H1 (cell line): ENCODE data around the gene TMEM138. TPM values are rescaled to one million over a fixed set of nuclear protein-coding genes. Genes with fewer than 3 reads are reported as not detected.

Experiments used
- CEBPB ChIP-seq: IDR thresholded peaks from 2 replicates; pipeline ENCODE4 v1.6.1; 2012; ENCODE audit warnings: low read depth, low read length
- CHD1 ChIP-seq: IDR thresholded peaks from 2 replicates; pipeline ENCODE4 v1.6.1; 2012; ENCODE audit warnings: low read depth, low read length, improper control_type of control experiment
- CTBP2 ChIP-seq: IDR thresholded peaks from 2 replicates; pipeline ENCODE4 v1.7.0; 2011; ENCODE audit warnings: borderline replicate concordance, mild to moderate bottlenecking, moderate library complexity, mixed read lengths, low read length; ENCODE audit not compliant: insufficient read depth, insufficient read length
- EP300 ChIP-seq, 2 experiments: IDR thresholded peaks; 1 replicate in 1 of 2; 2 replicates in 1 of 2; pipeline ENCODE4 v1.6.1; 2011 to 2012; ENCODE audit warnings: low read depth in 2 of 2, low read length in 2 of 2, mild to moderate bottlenecking in 2 of 2, borderline replicate concordance in 1 of 2, inconsistent platforms in 1 of 2, moderate library complexity in 1 of 2
- GTF2F1 ChIP-seq: IDR thresholded peaks from 2 replicates; pipeline ENCODE4 v1.6.1; 2012; ENCODE audit warnings: low read depth, low read length, improper control_type of control experiment, borderline replicate concordance
- JUND ChIP-seq: IDR thresholded peaks from 2 replicates; pipeline ENCODE4 v1.6.1; 2011; ENCODE audit warnings: mild to moderate bottlenecking, improper control_type of control experiment, low read length
- KDM4A ChIP-seq: IDR thresholded peaks from one replicate; pipeline ENCODE4 v1.7.1; 2012; ENCODE audit warnings: low read depth, mild to moderate bottlenecking, moderate library complexity, low read length, inconsistent platforms; ENCODE audit not compliant: severe bottlenecking
- MAFK ChIP-seq: IDR thresholded peaks from 2 replicates; pipeline ENCODE4 v1.6.1; 2012; ENCODE audit warnings: low read depth, mild to moderate bottlenecking, improper control_type of control experiment, low read length
- SP2 ChIP-seq: IDR thresholded peaks from 2 replicates; pipeline ENCODE4 v1.6.1; 2012; ENCODE audit warnings: mild to moderate bottlenecking, low read length, inconsistent platforms
- TAF7 ChIP-seq: optimal IDR thresholded peaks from 2 replicates; pipeline ENCODE3; 2011; ENCODE audit warnings: low read depth, mild to moderate bottlenecking, inconsistent platforms, low read length, moderate library complexity, borderline replicate concordance
- ZNF274 ChIP-seq: IDR thresholded peaks from 2 replicates; pipeline ENCODE4 v1.7.0; 2012; ENCODE audit warnings: low read length, borderline replicate concordance; ENCODE audit errors: extremely low read depth
- polyA plus RNA-seq, 7 experiments: library from polyadenylated mRNA; depleted of rRNA in 3 of 7; stranded (reverse) in 5 of 7; unstranded in 2 of 7; fragments of >200 nt in 5 of 7; fragments of 200-250 nt in 2 of 7; gene quantifications; 1 replicate in 5 of 7; 2 replicates in 1 of 7; 4 replicates in 1 of 7; pipeline versions ENCODE4 v1.2.1 to v1.2.3, GENCODE V29; 2011 to 2013; ENCODE audit warnings: missing spikeins in 2 of 7, mixed read lengths in 2 of 7
- total RNA-seq: library from RNA; stranded (reverse); fragmentation: NEBNext Ultra II Directional; extraction: Animal tissue kit (Norgen Biotek cat#: 25700); gene quantifications from 2 replicates; pipeline ENCODE4 v1.2.1, GENCODE V29; 2021
- TF ChIP-seq, protein P1 (sequence below): fragments of 300-600 bp; sonication (generic); IDR thresholded peaks from 2 replicates; pipeline ENCODE4 v1.7.1; 2012; ENCODE audit warnings: low read length, moderate library complexity, mild to moderate bottlenecking, inconsistent platforms; ENCODE audit not compliant: insufficient replicate concordance

The TMEM138 gene
- total and polyA plus RNA-seq, 2 of the 8 experiments (the other 6 are each of a cell fraction or from before 2014, with no cell fraction given) = 32.9 to 59.0 TPM

DNA sequence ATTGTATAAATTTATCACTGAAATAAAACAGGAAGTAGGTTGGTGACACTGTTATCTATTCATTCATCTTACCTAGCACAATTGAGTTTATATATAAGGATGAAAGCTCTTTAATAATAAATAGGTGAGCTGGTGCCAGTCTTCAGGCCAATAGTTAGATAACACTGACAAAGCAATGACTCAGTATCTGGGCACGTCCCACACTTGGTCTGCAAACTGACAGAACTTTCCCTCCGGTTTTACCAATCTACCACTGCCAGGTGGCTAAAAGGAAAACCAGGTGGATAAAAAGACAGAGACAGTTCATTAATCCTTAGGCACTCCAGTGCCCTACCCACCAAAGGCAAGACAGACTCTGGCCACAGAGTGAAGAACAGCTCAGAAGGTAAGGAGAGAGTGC is 46.9 kb upstream of the TMEM138 start (continued):
- TF ChIP-seq, protein P1, sequence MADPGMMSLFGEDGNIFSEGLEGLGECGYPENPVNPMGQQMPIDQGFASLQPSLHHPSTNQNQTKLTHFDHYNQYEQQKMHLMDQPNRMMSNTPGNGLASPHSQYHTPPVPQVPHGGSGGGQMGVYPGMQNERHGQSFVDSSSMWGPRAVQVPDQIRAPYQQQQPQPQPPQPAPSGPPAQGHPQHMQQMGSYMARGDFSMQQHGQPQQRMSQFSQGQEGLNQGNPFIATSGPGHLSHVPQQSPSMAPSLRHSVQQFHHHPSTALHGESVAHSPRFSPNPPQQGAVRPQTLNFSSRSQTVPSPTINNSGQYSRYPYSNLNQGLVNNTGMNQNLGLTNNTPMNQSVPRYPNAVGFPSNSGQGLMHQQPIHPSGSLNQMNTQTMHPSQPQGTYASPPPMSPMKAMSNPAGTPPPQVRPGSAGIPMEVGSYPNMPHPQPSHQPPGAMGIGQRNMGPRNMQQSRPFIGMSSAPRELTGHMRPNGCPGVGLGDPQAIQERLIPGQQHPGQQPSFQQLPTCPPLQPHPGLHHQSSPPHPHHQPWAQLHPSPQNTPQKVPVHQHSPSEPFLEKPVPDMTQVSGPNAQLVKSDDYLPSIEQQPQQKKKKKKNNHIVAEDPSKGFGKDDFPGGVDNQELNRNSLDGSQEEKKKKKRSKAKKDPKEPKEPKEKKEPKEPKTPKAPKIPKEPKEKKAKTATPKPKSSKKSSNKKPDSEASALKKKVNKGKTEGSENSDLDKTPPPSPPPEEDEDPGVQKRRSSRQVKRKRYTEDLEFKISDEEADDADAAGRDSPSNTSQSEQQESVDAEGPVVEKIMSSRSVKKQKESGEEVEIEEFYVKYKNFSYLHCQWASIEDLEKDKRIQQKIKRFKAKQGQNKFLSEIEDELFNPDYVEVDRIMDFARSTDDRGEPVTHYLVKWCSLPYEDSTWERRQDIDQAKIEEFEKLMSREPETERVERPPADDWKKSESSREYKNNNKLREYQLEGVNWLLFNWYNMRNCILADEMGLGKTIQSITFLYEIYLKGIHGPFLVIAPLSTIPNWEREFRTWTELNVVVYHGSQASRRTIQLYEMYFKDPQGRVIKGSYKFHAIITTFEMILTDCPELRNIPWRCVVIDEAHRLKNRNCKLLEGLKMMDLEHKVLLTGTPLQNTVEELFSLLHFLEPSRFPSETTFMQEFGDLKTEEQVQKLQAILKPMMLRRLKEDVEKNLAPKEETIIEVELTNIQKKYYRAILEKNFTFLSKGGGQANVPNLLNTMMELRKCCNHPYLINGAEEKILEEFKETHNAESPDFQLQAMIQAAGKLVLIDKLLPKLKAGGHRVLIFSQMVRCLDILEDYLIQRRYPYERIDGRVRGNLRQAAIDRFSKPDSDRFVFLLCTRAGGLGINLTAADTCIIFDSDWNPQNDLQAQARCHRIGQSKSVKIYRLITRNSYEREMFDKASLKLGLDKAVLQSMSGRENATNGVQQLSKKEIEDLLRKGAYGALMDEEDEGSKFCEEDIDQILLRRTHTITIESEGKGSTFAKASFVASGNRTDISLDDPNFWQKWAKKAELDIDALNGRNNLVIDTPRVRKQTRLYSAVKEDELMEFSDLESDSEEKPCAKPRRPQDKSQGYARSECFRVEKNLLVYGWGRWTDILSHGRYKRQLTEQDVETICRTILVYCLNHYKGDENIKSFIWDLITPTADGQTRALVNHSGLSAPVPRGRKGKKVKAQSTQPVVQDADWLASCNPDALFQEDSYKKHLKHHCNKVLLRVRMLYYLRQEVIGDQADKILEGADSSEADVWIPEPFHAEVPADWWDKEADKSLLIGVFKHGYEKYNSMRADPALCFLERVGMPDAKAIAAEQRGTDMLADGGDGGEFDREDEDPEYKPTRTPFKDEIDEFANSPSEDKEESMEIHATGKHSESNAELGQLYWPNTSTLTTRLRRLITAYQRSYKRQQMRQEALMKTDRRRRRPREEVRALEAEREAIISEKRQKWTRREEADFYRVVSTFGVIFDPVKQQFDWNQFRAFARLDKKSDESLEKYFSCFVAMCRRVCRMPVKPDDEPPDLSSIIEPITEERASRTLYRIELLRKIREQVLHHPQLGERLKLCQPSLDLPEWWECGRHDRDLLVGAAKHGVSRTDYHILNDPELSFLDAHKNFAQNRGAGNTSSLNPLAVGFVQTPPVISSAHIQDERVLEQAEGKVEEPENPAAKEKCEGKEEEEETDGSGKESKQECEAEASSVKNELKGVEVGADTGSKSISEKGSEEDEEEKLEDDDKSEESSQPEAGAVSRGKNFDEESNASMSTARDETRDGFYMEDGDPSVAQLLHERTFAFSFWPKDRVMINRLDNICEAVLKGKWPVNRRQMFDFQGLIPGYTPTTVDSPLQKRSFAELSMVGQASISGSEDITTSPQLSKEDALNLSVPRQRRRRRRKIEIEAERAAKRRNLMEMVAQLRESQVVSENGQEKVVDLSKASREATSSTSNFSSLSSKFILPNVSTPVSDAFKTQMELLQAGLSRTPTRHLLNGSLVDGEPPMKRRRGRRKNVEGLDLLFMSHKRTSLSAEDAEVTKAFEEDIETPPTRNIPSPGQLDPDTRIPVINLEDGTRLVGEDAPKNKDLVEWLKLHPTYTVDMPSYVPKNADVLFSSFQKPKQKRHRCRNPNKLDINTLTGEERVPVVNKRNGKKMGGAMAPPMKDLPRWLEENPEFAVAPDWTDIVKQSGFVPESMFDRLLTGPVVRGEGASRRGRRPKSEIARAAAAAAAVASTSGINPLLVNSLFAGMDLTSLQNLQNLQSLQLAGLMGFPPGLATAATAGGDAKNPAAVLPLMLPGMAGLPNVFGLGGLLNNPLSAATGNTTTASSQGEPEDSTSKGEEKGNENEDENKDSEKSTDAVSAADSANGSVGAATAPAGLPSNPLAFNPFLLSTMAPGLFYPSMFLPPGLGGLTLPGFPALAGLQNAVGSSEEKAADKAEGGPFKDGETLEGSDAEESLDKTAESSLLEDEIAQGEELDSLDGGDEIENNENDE = no peak
- no peak for TF ChIP-seq GTF2F1
- no peak for TF ChIP-seq CTBP2
- no peak for TF ChIP-seq CHD1
- no peak for TF ChIP-seq SP2
- TF ChIP-seq MAFK = no peak
- TF ChIP-seq CEBPB = no peak
- no peak for TF ChIP-seq TAF7
- TF ChIP-seq ZNF274 = no peak
- no peak for TF ChIP-seq EP300 (IDR thresholded peaks at IDR 0.05; ENCODE audit: borderline replicate concordance in 1 of 2, low read depth in 2 of 2, low read length in 2 of 2)
- no peak for TF ChIP-seq KDM4A
- no peak for TF ChIP-seq JUND
